Spleen (tissue), 7 donors: ENCODE results near the gene SRPK1.

Experiments
- CTCF ChIP-seq, 11 experiments: fragments of 200-600 bp in 7 of 11; fragments of 450-650 bp in 4 of 11; sonication (generic) in 4 of 11; IDR thresholded peaks in 8 of 11; conservative IDR thresholded peaks in 3 of 11; 1 replicate in 7 of 11; 2 replicates in 4 of 11; pipeline versions ENCODE4 v1.4.0 to v1.8.0; 2016 to 2021; ENCODE audit warnings: antibody characterized with exemption in 11 of 11, inconsistent platforms in 4 of 11, mild to moderate bottlenecking in 1 of 11
- POLR2AphosphoS5 ChIP-seq, 3 donors: sonication (generic); formaldehyde crosslinking; IDR thresholded peaks; one replicate each; pipeline ENCODE4 v1.5.1; 2017; ENCODE audit warnings: antibody characterized with exemption in 3 of 3
- donor health status: DM: no; HTN: no; CAD: no; lungs with moderate emphysema.
- donor health status: DM: no; HTN: no; CAD: no.
- donor health status: DM: no; HTN: no; CAD: no.

DNA sequence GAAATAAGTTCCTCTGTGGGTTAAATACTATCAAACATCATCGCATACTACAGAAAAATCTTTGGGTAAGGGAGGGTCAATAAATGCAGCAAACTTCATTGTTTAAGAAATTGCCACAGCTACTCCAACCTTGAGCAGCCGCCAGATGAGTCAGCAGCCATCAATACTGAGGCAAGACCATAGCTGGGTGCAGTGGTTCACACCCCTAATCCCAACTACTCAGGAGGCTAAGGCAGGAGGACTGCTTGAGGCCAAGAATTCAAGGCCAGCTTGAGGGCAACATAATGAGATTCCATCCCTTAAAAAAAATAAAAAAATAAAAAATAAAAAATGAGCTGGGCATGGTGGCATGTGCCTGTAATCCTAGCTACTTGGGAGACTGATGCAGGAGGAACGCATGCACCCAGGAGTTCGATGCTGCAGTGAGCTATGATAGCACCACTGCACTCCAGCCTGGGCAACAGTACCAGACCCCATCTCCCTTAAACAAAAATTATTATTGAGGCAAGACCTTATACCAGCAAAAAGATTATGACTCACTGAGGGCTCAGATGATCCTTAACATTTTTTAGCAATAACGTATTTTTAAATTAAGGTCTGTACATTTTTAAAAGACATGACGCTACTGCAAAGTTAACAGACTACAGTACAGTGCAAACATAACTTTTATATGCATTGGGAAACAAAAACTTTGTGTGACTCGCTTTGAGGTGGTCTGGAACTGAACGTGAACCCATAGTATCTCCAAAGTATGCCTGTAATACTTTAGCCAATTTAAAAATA, 8.8 kb downstream of the SRPK1 start:
- TF ChIP-seq CTCF (IDR thresholded peaks at IDR 0.05 in 8 of 11, conservative IDR thresholded peaks at IDR 0.05 in 3 of 11) (no peak), POLR2AphosphoS5 (IDR thresholded peaks at IDR 0.05) (no peak)
